ENCODE results near the gene B4GALNT2. TPM values are rescaled to one million over a fixed set of nuclear protein-coding genes. Genes with fewer than 3 reads are reported as not detected.

B4GALNT2 gene
- total RNA-seq, 1 donor from 2014 or later = not detected

DNA sequence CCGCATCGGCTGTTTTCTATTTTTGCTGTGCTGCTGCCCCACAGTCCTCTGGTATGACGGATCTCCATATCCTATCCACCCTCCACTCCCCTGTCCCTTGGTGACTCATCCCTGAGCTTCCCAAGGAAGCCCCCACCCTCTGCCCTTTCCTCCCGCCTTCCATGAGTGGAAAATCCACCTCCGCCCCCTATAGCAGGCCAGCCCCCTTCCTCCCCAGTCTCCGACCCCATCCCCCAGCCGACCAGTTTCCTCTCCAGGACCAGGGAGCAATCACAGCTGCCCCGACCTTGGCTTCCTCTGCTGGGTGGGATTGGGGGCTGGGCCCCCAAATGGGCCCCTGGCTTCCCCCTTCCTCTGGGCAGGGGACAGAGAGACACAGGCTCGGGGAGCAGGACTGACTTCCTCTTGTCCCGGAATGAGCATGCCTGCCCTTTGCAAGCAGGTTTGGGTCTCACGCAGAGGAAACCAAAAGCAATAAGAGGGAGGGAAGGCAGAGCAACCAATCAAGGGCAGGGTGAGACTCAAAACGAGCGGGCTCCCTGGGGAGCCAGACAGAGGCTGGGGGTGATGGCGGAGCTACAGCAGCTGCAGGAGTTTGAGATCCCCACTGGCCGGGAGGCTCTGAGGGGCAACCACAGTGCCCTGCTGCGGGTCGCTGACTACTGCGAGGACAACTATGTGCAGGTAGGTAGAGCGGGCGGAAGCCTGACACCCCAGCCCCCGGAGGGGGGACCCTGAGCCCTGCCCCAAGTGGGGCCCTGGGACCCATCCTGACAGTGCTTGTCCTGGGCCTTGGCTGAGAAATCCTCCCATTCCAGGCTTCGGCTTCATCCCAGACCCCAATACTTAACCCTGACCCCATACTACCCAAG, 77.8 kb downstream of the B4GALNT2 start, which contains the start of the genes ABI3 and GNGT2:
Gene ABI3 (plus strand): TSS at position 550 of the 872 bp plus-strand sequence. CDS start 18 bp downstream, at position 568.
Gene GNGT2 (minus strand): TSS at position 417 of the 872 bp plus-strand sequence. CDS start 3,152 bp downstream, outside the sequence.
- Mint-ChIP-seq H3K4me3 (ENCODE audit: low read depth) (peak within 1 kb of the TSS; percentile 91), H3K36me3 (ENCODE audit: low read depth) (peaks cover 31% of the 10 kb centered on the region), H3K4me1 (ENCODE audit: low read depth) (peaks cover 53% of the 10 kb centered on the region), H3K27me3 (ENCODE audit: low read depth) (no peaks in the 10 kb centered on the region), H3K27ac (peak within 1 kb of the TSS; percentile 87), H3K9me3 (no peaks in the 10 kb centered on the region)
- intact Hi-C loops (cut with micrococcal nuclease) = loop anchor here (1.0 kb wide), 1 partner anchor 18 kb away; no protein-coding TSS in a partner anchor
- peak; percentile 64 for DNase-seq (ENCODE audit: low spot score)

DNA sequence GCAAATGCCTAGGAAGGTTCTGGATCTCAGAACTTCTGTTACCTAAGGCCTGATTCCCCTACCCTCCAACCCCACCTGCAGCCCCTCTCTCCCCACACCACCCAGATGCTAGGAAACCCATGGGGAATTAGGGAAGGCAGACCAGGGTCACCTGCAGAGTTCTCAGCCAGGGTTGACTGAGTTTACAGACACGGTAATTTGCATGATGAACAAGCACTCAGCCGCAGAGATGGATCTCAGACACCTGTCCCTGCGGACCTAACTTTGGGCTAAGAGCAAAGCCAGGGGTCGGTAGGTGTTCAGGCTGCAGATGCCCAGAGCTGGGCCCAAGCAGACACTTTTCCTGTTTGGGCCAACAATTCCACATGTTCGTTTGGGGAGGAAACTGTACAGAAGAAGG, 80.8 kb downstream of the B4GALNT2 start:
- Mint-ChIP-seq H3K27ac (no peak overlapping the region), H3K4me1 (ENCODE audit: low read depth) (peaks cover 77% of the 10 kb centered on the region), H3K4me3 (ENCODE audit: low read depth) (peak overlapping the region; percentile 1), H3K9me3 (no peaks in the 10 kb centered on the region), H3K27me3 (ENCODE audit: low read depth) (no peaks in the 10 kb centered on the region), H3K36me3 (ENCODE audit: low read depth) (peaks cover 49% of the 10 kb centered on the region)
- intact Hi-C loops (cut with micrococcal nuclease) = no loop called here
- DNase-seq (ENCODE audit: low spot score) = no peak

DNA sequence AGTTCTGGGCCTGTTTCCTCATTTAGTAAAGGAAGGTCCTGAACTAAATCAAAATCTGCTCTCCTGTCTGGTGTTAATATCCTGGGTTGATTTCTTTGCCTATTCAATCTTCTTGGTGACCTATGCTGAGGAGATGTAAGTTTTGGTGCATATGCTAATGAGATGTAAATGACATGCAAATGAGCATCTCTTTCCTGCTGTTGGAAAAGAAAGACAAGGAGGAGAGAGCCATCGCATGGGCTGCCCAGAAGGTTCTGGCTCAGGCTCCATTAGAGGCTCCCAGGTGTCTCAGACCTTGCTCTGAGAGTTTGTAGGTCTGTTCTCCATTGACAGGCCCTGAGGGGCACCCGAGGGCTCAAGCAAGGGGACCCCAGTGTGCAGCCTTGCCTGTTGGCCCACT, 81.3 kb downstream of the B4GALNT2 start:
- Mint-ChIP-seq H3K27me3 (ENCODE audit: low read depth) (no peaks in the 10 kb centered on the region), H3K36me3 (ENCODE audit: low read depth) (peaks cover 52% of the 10 kb centered on the region), H3K27ac (peak overlapping the region; percentile 29), H3K4me3 (ENCODE audit: low read depth) (peak overlapping the region; percentile 19), H3K4me1 (ENCODE audit: low read depth) (peaks cover 76% of the 10 kb centered on the region), H3K9me3 (no peaks in the 10 kb centered on the region)
- intact Hi-C loops (cut with micrococcal nuclease) = no loop called here
- no peak for DNase-seq (ENCODE audit: low spot score)

DNA sequence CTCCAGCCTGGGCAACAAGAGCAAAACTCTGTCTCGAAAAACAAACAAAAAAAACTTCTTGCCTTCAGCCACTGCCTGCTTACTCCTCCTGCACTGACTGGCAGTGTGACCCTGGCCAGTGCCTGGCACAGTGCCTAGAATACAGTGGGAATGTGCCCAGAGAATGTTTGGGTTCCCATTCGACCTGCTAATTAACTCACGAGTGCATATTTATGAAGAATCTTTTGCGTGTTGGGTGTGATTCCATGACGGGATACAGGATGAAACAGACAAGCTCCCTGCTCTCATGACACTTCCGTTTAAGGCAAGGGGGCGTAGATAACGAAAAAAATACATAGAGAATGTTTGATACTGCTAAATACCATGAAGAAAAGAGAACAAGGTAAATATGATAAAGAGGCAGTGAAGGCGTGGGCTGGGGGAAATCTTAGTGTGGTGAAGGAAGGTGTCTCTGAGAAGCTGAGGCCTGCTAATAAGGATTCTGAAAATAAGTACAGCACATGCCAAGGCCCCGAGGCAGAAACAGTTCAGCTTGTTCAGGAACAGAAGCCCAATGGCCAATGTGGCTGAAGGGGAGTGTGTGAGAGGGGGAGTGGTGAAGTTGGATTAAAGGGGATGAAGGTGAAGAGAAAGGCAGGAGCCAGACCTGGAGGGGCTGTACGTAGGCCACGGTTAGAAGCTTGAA, 82.2 kb downstream of the B4GALNT2 start:
- Mint-ChIP-seq H3K4me1 (ENCODE audit: low read depth) (peaks cover 72% of the 10 kb centered on the region), H3K4me3 (ENCODE audit: low read depth) (peak overlapping the region; percentile 62), H3K27ac (peak overlapping the region; percentile 83), H3K27me3 (ENCODE audit: low read depth) (no peaks in the 10 kb centered on the region), H3K36me3 (ENCODE audit: low read depth) (peaks cover 61% of the 10 kb centered on the region), H3K9me3 (no peaks in the 10 kb centered on the region)
- DNase-seq (ENCODE audit: low spot score) = no peak
- intact Hi-C loops (cut with micrococcal nuclease) = no loop called here

DNA sequence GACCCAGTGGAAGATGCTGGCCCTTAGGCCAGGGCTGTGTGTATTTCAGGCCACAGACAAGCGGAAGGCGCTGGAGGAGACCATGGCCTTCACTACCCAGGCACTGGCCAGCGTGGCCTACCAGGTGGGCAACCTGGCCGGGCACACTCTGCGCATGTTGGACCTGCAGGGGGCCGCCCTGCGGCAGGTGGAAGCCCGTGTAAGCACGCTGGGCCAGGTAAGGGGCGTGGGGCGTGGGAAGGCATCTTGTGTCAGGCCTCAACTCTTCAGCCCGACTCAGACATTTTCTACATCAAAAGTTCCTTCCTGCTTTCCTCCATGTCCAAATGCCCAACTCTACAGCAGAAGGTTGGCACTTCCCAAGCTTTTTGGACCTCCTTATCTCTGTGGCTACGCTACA, 83.9 kb downstream of the B4GALNT2 start:
- Mint-ChIP-seq H3K27ac (peak overlapping the region; percentile 78), H3K27me3 (ENCODE audit: low read depth) (no peaks in the 10 kb centered on the region), H3K9me3 (no peaks in the 10 kb centered on the region), H3K36me3 (ENCODE audit: low read depth) (peaks cover 65% of the 10 kb centered on the region), H3K4me1 (ENCODE audit: low read depth) (peaks cover 62% of the 10 kb centered on the region), H3K4me3 (ENCODE audit: low read depth) (peak overlapping the region; percentile 14)
- DNase-seq (ENCODE audit: low spot score) = no peak
- intact Hi-C loops (cut with micrococcal nuclease) = no loop called here

DNA sequence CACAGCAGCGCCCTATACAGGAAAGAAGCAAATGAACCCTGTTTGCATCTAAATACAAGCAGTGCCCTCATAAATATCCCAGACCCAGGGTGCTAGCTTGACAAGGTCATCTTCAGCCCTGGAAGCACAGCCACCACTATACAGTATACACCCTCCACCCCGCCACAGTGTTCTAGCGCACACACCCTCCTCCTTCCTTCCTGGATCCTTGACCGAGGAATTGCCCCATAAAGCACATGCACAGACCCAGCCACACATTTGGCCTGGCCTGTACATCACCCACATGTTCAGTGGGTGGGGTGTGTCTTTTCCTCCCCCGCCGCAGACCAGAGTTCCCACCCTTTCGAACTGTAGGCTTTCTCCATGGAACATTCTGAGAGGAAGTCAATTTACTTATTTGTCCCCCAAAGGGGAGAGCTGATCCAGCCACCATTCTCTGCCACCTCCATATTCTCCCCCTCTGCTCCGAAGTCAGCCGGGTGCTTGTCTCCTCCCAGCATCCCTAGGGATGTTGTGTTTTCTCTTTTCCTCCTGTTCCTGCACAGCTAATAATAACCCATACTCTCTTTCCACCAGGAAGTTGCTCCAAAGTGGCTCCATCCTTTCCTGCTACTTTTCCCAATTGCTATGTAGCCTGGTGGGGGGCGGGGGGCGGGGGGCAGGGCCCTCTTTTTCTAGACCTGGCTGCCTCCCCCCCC, 84.5 kb downstream of the B4GALNT2 start:
- peaks cover 70% of the 10 kb centered on the region for H3K36me3 Mint-ChIP-seq (ENCODE audit: low read depth)

DNA sequence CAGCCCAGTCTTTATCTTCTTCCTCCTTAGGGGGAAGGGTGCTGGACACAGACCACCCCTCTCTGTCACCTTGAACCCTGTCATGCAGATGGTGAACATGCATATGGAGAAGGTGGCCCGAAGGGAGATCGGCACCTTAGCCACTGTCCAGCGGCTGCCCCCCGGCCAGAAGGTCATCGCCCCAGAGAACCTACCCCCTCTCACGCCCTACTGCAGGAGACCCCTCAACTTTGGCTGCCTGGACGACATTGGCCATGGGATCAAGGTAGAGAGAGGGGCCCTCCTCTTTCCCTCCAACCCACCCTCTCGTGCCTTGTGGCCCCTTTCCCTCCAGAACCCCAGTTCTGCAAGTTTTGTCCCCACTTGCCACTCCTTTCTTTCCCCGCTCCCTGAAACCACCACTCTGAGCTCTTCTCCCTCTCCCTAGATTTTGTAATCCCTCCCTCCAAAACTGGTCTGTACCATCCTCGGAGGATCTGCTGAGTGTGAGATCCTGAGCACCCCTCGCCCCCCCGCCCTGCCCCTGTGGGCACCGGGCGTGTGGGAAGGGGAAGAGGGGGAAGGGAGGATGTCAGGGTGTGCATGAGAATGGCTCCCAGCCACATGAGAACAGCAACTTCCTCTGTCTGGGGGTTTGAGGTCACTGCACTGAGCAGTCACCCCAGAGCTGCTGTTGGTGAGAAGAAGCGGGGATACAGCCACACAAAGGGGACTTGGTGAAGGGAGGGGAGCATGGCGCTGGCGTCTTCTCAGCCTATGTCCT, 85.3 kb downstream of the B4GALNT2 start:
- H3K36me3 Mint-ChIP-seq (ENCODE audit: low read depth) = peaks cover 73% of the 10 kb centered on the region
- intact Hi-C loops (cut with micrococcal nuclease) = loop anchor here (2.0 kb wide), 1 partner anchor 23 kb away; no protein-coding TSS in a partner anchor
- peak overlapping the region; percentile 72 for H3K4me3 Mint-ChIP-seq (ENCODE audit: low read depth)

More for the DNA sequence above, 84.5 kb downstream of the B4GALNT2 start:
- H3K27ac Mint-ChIP-seq = peak overlapping the region; percentile 44
- no peaks in the 10 kb centered on the region for H3K27me3 Mint-ChIP-seq (ENCODE audit: low read depth)
- intact Hi-C loops (cut with micrococcal nuclease) = no loop called here
- peaks cover 61% of the 10 kb centered on the region for H3K4me1 Mint-ChIP-seq (ENCODE audit: low read depth)
- H3K4me3 Mint-ChIP-seq (ENCODE audit: low read depth) = peak overlapping the region; percentile 3
- DNase-seq (ENCODE audit: low spot score) = no peak
- no peaks in the 10 kb centered on the region for H3K9me3 Mint-ChIP-seq

DNA sequence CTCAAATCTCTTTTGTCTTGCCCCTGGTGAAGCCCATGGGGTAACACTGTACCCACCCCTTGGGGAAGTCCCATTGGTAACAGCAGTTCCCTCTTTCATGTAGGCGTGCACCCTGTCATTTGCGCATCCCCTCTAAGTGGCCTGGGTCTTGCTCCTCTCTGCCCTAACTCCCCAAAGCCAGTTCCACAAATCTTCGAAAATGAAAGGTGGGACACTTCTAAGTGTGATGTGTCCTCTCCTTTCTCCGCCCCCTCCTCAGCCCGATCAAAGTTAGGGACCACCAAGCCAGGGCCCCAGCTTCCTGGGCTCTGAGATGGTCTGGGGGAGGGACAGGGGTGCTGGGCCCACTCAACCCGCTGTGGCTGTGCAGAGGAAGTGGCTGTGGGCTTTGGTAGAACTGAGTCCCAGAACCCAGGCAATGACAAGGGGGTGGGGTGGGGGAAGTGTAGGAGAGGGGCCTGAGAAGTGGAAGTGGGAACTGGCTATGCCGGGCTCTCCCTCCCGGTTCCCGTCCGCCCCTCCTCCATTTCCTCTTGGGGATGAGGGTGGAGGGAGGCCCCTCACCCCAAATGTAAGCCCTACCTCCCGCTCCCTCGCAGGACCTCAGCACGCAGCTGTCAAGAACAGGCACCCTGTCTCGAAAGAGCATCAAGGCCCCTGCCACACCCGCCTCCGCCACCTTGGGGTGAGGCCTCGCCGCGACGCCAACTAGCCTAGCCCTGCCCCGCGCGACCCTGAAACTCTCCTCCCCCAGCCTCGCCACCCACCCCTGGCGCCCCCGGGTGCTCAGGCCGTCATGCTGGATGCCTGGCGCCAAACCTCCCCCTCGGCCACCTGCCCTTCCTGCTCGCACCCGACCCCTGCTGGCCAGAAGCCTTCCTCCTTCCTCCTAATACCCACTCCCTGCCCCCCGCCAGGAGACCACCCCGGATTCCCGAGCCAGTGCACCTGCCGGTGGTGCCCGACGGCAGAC, 86.7 kb downstream of the B4GALNT2 start:
- peak; percentile 18 for DNase-seq (ENCODE audit: low spot score)
- Mint-ChIP-seq H3K27me3 (ENCODE audit: low read depth) (peaks cover 5% of the 10 kb centered on the region), H3K27ac (peak overlapping the region; percentile 68), H3K4me1 (ENCODE audit: low read depth) (peaks cover 54% of the 10 kb centered on the region), H3K9me3 (no peaks in the 10 kb centered on the region), H3K4me3 (ENCODE audit: low read depth) (peak overlapping the region; percentile 49), H3K36me3 (ENCODE audit: low read depth) (peaks cover 72% of the 10 kb centered on the region)
- intact Hi-C loops (cut with micrococcal nuclease) = loop anchor here (2.0 kb wide), 1 partner anchor 24 kb away; no protein-coding TSS in a partner anchor

More for the DNA sequence above, 85.3 kb downstream of the B4GALNT2 start:
- no peaks in the 10 kb centered on the region for H3K27me3 Mint-ChIP-seq (ENCODE audit: low read depth)
- H3K9me3 Mint-ChIP-seq = no peaks in the 10 kb centered on the region
- peak overlapping the region; percentile 92 for H3K27ac Mint-ChIP-seq
- H3K4me1 Mint-ChIP-seq (ENCODE audit: low read depth) = peaks cover 54% of the 10 kb centered on the region
- peak; percentile 61 for DNase-seq (ENCODE audit: low spot score)

DNA sequence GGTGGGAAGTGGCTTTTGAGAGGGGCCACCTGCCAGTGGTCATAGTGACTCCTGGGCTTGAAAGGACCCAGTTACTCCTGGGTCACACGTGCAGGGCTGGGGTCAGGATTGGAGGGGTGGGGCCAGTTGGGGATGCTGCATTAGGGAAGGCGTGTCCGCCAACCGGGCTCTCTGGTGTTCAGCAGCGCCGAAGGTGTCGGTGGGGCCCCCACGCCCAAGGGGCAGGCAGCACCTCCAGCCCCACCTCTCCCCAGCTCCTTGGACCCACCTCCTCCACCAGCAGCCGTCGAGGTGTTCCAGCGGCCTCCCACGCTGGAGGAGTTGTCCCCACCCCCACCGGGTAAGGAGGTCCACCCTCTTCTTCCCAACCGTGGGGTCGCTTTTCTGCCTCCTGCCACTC, 87.4 kb downstream of the B4GALNT2 start:
- intact Hi-C loops (cut with micrococcal nuclease) = loop anchor here (2.0 kb wide), 1 partner anchor 25 kb away; no protein-coding TSS in a partner anchor
- Mint-ChIP-seq H3K36me3 (ENCODE audit: low read depth) (peaks cover 66% of the 10 kb centered on the region), H3K27ac (peak overlapping the region; percentile 42), H3K4me1 (ENCODE audit: low read depth) (peaks cover 54% of the 10 kb centered on the region), H3K9me3 (no peaks in the 10 kb centered on the region), H3K4me3 (ENCODE audit: low read depth) (no peak overlapping the region), H3K27me3 (ENCODE audit: low read depth) (peaks cover 8% of the 10 kb centered on the region)
- DNase-seq (ENCODE audit: low spot score) = no peak

DNA sequence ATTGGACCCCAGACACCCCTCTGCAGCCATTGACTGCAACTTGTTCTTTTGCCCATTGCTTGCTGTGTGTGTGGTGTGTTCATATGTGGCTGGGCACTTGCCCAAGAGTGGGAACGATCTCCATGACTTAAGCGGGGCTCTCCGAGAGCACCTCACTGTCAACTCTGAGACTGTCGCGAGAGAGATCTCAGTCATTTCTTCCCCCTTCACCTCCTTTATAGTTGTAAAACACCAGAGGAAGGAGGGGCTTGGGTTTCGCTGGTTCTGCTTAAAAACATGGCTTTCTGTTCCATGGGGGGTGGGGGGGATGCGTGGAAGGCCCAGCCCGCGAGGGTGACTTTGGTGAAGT, 90.6 kb downstream of the B4GALNT2 start:
- Mint-ChIP-seq H3K27me3 (ENCODE audit: low read depth) (peaks cover 21% of the 10 kb centered on the region), H3K27ac (no peak overlapping the region), H3K9me3 (no peaks in the 10 kb centered on the region), H3K36me3 (ENCODE audit: low read depth) (peaks cover 43% of the 10 kb centered on the region), H3K4me1 (ENCODE audit: low read depth) (peaks cover 35% of the 10 kb centered on the region), H3K4me3 (ENCODE audit: low read depth) (peak overlapping the region; percentile 64)
- intact Hi-C loops (cut with micrococcal nuclease) = no loop called here
- no peak for DNase-seq (ENCODE audit: low spot score)
